Measurements from ENCODE around the gene ATP5MC2. TPM values are rescaled to one million over a fixed set of nuclear protein-coding genes. Genes with fewer than 3 reads are reported as not detected.

Gene ATP5MC2
- total and polyA plus RNA-seq, 10 of the 15 experiments (the other 5 are each of a cell fraction or from before 2014, with no cell fraction given), result 379 to 1,090 (median 525) TPM

DNA sequence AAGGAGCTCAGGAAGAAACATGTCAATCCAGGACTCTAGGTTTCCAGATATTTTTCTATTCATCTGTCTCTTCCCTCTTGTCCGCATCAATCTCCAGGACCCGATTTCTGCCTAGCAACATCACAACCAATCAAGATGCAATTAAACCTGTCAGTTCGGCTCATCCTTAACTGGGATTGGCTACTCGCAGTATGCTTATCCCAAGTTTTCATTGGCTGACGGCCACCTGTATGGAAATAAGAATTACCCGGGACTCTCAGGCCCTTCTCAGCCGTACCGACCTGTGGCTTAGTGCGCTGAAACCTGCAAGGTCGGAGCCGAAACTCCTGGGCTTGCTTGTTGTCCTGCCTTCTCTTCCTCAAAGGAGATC, 20.4 kb upstream of the ATP5MC2 start (continued):
- TF ChIP-seq, protein P1, sequence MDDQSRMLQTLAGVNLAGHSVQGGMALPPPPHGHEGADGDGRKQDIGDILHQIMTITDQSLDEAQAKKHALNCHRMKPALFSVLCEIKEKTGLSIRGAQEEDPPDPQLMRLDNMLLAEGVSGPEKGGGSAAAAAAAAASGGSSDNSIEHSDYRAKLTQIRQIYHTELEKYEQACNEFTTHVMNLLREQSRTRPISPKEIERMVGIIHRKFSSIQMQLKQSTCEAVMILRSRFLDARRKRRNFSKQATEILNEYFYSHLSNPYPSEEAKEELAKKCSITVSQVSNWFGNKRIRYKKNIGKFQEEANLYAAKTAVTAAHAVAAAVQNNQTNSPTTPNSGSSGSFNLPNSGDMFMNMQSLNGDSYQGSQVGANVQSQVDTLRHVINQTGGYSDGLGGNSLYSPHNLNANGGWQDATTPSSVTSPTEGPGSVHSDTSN (IDR thresholded peaks at IDR 0.05; ENCODE audit: insufficient replicate concordance, low read depth, low read length), result peak; percentile 76
- TF ChIP-seq HDAC2 (IDR thresholded peaks at IDR 0.05) (no peak), SMARCA5 (IDR thresholded peaks at IDR 0.05) (no peak), CHD2 (IDR thresholded peaks at IDR 0.05; ENCODE audit: borderline replicate concordance, low read depth, low read length) (no peak), CBX3 (IDR thresholded peaks at IDR 0.05; ENCODE audit: borderline replicate concordance, low read depth) (no peak), PML (IDR thresholded peaks at IDR 0.05; ENCODE audit: low read length) (no peak), SIN3A (IDR thresholded peaks at IDR 0.05; ENCODE audit: low read depth, low read length) (no peak), RFX5 (IDR thresholded peaks at IDR 0.05; ENCODE audit: low read depth, low read length) (peak; percentile 95), MXI1 (IDR thresholded peaks at IDR 0.05; ENCODE audit: low read depth, low read length) (no peak)
- TF ChIP-seq, protein P2, sequence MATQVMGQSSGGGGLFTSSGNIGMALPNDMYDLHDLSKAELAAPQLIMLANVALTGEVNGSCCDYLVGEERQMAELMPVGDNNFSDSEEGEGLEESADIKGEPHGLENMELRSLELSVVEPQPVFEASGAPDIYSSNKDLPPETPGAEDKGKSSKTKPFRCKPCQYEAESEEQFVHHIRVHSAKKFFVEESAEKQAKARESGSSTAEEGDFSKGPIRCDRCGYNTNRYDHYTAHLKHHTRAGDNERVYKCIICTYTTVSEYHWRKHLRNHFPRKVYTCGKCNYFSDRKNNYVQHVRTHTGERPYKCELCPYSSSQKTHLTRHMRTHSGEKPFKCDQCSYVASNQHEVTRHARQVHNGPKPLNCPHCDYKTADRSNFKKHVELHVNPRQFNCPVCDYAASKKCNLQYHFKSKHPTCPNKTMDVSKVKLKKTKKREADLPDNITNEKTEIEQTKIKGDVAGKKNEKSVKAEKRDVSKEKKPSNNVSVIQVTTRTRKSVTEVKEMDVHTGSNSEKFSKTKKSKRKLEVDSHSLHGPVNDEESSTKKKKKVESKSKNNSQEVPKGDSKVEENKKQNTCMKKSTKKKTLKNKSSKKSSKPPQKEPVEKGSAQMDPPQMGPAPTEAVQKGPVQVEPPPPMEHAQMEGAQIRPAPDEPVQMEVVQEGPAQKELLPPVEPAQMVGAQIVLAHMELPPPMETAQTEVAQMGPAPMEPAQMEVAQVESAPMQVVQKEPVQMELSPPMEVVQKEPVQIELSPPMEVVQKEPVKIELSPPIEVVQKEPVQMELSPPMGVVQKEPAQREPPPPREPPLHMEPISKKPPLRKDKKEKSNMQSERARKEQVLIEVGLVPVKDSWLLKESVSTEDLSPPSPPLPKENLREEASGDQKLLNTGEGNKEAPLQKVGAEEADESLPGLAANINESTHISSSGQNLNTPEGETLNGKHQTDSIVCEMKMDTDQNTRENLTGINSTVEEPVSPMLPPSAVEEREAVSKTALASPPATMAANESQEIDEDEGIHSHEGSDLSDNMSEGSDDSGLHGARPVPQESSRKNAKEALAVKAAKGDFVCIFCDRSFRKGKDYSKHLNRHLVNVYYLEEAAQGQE (IDR thresholded peaks at IDR 0.05; ENCODE audit: low read depth, low read length), result no peak
